ENCODE measurements around the gene SH3BP1.

The SH3BP1 gene

GRCh38 chr22:37663521-37664140 lies 24.2 kb downstream of the SH3BP1 start:
- TF ChIP-seq CTCF (conservative IDR thresholded peaks at IDR 0.05; ENCODE audit: low read length), result no peak
- DNase-seq (ENCODE audit: low read depth), result peak; percentile 29
- H3K4me3 ChIP-seq (ENCODE audit: low read length), result no peak overlapping the region

GRCh38 chr22:37664249-37665101 lies 25.0 kb downstream of the SH3BP1 start:
- no peak for TF ChIP-seq CTCF (conservative IDR thresholded peaks at IDR 0.05; ENCODE audit: low read length)
- no peak overlapping the region for H3K4me3 ChIP-seq (ENCODE audit: low read length)
- DNase-seq (ENCODE audit: low read depth), result no peak

GRCh38 chr22:37665487-37665886 lies 26.0 kb downstream of the SH3BP1 start:
- DNase-seq (ENCODE audit: low read depth), result no peak
- H3K4me3 ChIP-seq (ENCODE audit: low read length), result no peak overlapping the region
- no peak for TF ChIP-seq CTCF (conservative IDR thresholded peaks at IDR 0.05; ENCODE audit: low read length)

GRCh38 chr22:37669586-37669985 lies 30.1 kb downstream of the SH3BP1 start:
- no peak for TF ChIP-seq CTCF (conservative IDR thresholded peaks at IDR 0.05; ENCODE audit: low read length)
- H3K4me3 ChIP-seq (ENCODE audit: low read length), result no peak overlapping the region
- DNase-seq (ENCODE audit: low read depth), result peak; percentile 86

- no peak overlapping the region for H3K4me3 ChIP-seq (ENCODE audit: low read length)
- no peak for DNase-seq (ENCODE audit: low read depth)
- no peak for TF ChIP-seq CTCF (conservative IDR thresholded peaks at IDR 0.05; ENCODE audit: low read length)
Measured at GRCh38 chr22:37672206-37672919, 32.9 kb downstream of the SH3BP1 start.

GRCh38 chr22:37672920-37673455 lies 33.5 kb downstream of the SH3BP1 start:
- no peak for TF ChIP-seq CTCF (conservative IDR thresholded peaks at IDR 0.05; ENCODE audit: low read length)
- no peak overlapping the region for H3K4me3 ChIP-seq (ENCODE audit: low read length)
- no peak for DNase-seq (ENCODE audit: low read depth)
